HG03354 (cell line): ENCODE data around the gene OSBPL8.
A peak's percentile ranks its signal among the peaks of the same experiment; 100 is the strongest.
"Not testable (repeated sequence)": the region's sequence is repeated elsewhere in the genome, so short reads cannot be mapped to it uniquely, and the experiment has no call there.

Experiments used
- ATAC-seq: cut with Tn5 transposase; IDR thresholded peaks from one replicate; pipeline ENCODE4 v1.9.1; 2021; ENCODE audit warnings: mild to moderate bottlenecking; ENCODE audit not compliant: unreplicated experiment, poor library complexity, severe bottlenecking

Gene OSBPL8

GRCh38 chr12:76480796-76481195, 78.8 kb downstream of the OSBPL8 start:
- ATAC-seq: no peak

DNA sequence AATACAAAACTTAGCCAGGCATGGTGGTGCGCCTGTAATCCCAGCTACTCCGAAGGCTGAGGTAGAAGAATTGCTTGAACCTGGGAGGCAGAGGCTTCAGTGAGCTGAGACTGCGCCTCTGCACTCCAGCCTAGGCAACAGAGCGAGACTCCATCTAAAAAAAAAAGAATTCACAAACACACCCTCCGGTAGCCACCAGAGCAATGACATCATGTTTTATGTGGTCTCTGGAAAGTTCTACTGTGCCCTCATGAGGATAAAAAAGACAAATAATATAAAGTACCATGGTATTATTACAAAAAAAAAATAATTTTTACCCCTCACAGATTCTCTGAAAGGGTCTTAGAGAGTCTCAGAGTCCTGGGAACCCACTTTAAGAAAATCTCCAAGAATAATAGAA, 81.5 kb downstream of the OSBPL8 start:
- ATAC-seq: no peak

DNA sequence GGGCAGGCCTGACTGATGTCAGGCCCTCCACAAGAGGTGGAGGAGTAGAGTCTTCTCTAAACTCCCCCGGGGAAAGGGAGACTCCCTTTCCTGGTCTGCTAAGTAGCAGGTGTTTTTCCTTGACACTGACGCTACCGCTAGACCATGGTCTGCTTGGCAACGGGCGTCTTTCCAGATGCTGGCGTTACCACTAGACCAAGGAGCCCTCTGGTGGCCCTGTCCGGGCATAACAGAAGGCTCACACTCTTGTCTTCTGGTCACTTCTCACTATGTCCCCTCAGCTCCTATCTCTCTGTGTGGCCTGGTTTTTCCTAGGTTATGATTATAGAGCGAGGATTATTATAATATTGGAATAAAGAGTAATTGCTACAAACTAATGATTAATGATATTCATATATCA, 86.7 kb downstream of the OSBPL8 start:
- not testable (repeated sequence) for ATAC-seq

GRCh38 chr12:76471579-76471978, 88.0 kb downstream of the OSBPL8 start:
- ATAC-seq: no peak

DNA sequence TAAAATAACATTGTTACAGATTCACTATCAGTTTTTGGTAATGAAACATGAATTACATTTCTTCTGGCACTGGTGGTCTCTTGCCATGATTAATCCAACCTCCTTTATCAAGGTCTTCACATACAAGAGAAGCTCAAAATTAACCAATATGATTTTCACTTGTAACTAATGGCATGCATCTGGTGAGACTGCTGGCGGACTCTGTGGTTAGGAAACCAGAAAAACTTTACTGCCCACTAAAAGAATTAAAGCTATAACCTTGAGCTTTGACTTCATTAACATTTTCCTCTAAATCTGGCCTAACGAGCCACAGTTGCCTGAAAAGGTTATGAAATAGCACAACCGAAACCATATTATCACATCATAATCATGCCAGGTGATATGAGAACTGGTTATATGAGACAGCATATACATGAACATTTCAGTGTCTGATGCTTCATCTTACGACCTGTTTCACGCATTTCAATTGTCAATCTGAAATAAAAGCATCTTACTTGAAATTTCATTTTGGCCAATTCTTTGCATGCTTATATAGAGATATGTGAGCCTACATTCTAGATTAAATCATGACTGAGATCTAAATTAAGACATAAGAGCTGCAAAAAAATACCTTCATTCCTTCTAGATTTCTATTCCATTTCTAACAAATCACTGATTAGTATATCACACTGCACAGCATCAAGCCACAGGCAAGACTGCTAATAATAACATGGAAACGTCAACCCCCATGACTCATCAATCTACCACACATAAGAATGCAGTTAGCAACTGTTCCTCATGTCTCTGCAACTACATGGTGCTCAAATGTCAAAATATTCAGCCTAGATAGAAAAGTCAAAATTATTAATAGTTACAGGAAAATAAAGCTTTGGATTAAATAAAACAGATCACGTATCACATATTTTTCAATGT, 89.3 kb downstream of the OSBPL8 start:
- peak; percentile 89 for ATAC-seq

GRCh38 chr12:76464631-76465166, 94.9 kb downstream of the OSBPL8 start:
- no peak for ATAC-seq

GRCh38 chr12:76462668-76463224, 96.8 kb downstream of the OSBPL8 start:
- no peak for ATAC-seq

- ATAC-seq: no peak
Measured at GRCh38 chr12:76460807-76461206, 98.8 kb downstream of the OSBPL8 start.

DNA sequence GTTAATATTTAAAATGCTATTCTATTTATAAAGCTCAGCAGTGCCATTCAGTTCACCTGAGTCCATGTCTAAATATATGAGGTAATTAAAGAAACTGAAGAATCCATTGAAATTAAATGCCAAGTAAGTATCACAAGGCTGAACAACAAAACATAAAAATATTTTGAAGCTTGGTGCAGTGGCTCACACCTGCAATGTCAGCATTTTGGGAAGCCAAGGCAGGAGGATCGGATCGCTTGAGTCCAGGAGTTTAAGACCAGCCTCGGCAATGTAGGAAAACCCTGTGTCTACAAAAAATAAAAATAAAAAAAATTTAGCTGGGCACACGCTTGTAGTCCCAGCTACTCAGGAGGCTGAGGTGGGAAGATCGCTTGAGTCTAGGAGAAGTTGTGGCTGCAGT, 101.8 kb downstream of the OSBPL8 start:
- no peak for ATAC-seq

DNA sequence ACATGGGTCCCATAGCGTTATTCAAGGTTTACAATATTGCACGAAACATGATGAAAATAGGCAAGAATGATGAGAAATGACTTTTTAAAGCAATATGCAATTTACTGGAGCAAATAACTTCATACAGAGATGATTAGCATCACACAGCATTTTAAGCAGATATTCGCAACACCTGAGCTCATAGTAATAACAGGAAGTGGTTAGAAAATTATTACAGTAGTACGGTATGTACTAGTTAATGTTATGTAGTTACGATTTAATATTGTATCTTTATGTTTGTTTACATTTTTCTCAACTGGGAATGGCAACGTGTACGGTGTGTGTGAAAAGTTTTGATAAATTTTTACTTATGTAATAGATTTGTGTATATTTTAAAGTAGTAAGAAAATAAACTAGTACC, 102.6 kb downstream of the OSBPL8 start:
- ATAC-seq: no peak

DNA sequence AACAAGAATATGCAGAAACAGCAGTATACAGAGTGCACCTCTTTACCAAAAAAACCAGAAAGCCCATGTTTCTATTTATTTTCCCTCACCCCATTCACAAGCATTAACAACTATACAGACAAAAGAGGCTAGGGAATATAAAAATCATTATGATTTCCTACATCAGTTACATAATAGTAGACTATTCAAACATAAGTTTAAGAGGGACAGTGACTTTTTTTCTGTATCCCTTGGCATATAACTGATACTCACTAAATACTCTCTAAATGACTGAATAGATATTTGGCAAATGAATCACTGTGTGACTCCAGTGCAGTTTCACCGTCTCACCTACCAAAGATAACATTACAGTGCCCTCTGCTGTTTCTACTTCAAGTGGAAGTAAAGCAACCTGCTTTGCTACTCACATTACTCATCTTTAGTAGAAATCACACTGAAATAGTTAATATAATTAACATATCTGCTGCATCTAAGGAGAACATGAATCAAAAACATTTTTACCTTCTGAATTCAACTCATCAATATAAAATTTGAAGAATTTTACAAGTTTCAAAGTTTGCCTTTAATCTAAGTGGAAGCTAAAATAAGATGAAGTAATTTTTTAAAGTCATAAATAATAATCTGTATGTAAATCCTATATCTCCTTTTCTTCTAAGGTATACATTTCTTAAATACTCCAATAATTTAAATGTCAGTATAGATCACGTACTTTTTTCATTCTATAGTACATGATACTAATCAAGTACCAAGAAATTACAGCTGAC, 103.8 kb downstream of the OSBPL8 start:
- peak; percentile 95 for ATAC-seq

GRCh38 chr12:76451528-76451927, 108.0 kb downstream of the OSBPL8 start:
- ATAC-seq: no peak

DNA sequence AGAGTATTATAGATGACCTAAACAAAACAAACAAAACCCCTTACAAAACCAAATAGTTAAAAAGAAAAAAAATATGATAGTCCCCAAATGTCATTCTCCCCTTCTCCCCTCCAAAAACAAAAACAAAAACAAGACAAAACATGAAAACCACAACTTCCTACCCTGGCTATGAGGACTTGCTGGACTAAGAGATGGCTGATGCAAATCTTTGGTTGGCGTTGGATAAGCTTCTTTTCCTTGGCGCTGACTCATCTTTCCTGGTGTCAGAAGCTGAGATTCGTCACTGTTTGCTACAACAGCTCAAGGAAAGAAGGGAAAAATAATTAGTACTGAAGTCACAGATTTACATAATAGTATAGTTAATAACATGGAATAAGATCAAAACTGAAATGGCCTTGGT, 108.9 kb downstream of the OSBPL8 start:
- no peak for ATAC-seq

- ATAC-seq: no peak
Measured at GRCh38 chr12:76449993-76450392, 109.6 kb downstream of the OSBPL8 start.

GRCh38 chr12:76449583-76449982, 110.0 kb downstream of the OSBPL8 start:
- no peak for ATAC-seq

DNA sequence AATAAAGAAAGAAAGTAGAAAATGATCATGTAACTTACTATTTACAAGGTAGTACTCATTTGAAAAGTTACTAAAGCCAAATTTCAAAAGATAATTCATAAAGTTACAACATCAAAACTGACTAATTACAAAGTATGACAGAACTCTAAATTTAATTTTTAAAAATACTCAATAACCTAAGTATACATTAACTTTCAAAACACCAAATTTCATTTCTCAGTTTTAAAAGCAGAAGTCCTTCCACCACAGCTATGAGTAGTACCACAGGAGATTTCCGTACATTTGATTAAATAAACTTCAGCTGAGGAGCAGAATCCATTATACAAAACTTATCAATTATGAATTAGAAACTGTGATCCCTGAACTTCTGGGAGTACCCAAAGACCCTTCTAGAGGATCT, 110.6 kb downstream of the OSBPL8 start:
- ATAC-seq: no peak

DNA sequence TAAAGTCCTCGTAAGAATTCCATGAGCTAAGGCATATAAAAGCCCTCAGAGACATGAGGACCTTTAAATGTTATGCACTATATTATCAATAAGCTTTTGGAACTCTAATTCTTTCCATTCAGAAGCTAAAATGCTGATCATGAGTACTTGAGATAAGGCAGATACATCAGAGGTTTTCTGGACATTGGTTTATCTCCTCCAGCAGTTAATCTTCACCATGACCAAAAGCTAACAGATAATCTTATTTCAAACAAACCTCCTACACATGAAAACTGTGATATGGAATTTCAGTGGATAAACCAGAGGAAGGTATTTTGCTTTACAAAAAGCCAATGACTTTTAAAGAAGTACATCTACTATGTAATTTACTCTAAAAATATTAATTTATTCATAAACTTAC, 113.5 kb downstream of the OSBPL8 start:
- ATAC-seq: no peak

- no peak for ATAC-seq
Measured at GRCh38 chr12:76445462-76445861, 114.1 kb downstream of the OSBPL8 start.

DNA sequence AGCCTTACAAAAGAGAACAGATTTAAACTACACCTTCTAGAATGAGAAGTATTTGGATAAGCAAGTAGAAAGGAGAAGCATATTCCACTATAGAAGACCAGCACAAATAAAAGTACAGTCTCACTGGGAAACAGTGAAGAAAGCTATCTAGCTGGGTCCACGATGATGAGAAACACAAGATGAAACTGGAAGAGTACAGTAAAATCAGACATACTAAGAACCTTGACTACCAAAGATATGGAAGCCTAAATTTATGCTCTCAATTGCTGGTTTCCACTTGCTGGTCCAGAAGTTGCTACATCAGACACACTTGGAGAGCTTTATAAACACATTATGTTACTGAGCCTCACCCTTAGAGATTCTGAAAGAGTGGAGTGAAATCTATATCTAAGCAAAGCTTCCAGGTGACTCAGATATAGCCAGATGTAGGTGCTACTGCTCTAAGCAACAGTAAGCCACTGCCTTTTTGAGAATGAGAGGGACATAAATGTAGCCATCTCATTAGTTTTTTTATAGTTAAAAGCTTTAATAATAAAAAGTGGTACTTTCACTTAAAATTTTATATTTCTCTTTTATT, 115.1 kb downstream of the OSBPL8 start:
- ATAC-seq: no peak

DNA sequence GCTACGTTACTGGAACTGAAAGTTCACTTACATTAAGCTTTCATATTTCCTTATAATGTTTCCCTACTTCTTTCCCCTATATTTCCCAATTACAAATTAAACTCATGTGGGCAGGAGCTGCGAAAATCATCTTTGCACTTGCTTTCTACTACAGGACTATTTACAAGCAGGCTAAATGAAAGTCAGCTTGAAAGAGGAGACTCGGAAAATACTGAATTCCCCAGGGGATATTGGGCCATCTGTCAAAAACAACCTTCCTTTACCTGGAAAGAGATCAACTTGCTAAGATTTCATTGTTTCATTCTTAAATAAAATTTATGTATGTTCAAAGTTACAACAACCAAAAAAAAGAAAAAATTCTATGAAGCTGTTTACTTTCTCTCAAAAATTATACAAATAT, 118.6 kb downstream of the OSBPL8 start:
- no peak for ATAC-seq
